ENCODE measurements around the gene LRP6. TPM values are rescaled to one million over a fixed set of nuclear protein-coding genes. Genes with fewer than 3 reads are reported as not detected.

The LRP6 gene
- total RNA-seq, 1 experiment from 2014 or later = 15.5 TPM

DNA sequence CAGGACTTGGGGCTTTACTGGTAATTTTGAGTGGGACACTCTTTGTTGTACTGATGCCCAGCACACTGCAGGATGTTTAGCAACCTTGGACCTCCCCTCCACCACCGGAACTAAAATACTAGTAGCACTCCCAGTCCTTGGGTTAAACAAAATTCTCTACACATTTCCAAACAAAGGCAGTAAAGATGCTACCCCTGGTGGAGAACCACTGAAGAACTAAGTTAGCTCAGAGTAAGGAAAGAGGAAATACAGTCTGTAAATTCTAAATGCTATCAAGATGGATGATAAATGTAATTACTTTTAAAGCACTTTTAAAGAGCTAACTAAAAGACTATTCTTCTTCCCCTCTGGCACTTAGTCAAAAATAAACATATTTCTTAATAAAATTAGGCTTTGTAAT lies 64.1 kb downstream of the LRP6 start:
- BruUV-seq (replicated peaks) = no TSS peak
- H3K4me1 ChIP-seq (ENCODE audit: insufficient read depth, low read length) = no peaks in the 10 kb centered on the region
- no peaks in the 10 kb centered on the region for H4K20me1 ChIP-seq (ENCODE audit: low read length)
- no peaks in the 10 kb centered on the region for H3K9me2 ChIP-seq (replicated peaks; ENCODE audit: low read length)
- H3K4me2 ChIP-seq (ENCODE audit: low read length) = no peak overlapping the region
- no peaks in the 10 kb centered on the region for H3K36me3 ChIP-seq (ENCODE audit: low read depth, low read length)
- no peak overlapping the region for H3K9ac ChIP-seq (ENCODE audit: low read length)
- no peaks in the 10 kb centered on the region for H3K9me3 ChIP-seq (ENCODE audit: low read length)
- H3K4me3 ChIP-seq (ENCODE audit: low read length) = no peak overlapping the region
- ATAC-seq = no peak
- H3F3A ChIP-seq (ENCODE audit: low read length, unreplicated experiment) = no peaks in the 10 kb centered on the region
- TF ChIP-seq EZH2 (IDR thresholded peaks at IDR 0.05; ENCODE audit: low read length, unreplicated experiment) = no peak
- TF ChIP-seq, protein P1, sequence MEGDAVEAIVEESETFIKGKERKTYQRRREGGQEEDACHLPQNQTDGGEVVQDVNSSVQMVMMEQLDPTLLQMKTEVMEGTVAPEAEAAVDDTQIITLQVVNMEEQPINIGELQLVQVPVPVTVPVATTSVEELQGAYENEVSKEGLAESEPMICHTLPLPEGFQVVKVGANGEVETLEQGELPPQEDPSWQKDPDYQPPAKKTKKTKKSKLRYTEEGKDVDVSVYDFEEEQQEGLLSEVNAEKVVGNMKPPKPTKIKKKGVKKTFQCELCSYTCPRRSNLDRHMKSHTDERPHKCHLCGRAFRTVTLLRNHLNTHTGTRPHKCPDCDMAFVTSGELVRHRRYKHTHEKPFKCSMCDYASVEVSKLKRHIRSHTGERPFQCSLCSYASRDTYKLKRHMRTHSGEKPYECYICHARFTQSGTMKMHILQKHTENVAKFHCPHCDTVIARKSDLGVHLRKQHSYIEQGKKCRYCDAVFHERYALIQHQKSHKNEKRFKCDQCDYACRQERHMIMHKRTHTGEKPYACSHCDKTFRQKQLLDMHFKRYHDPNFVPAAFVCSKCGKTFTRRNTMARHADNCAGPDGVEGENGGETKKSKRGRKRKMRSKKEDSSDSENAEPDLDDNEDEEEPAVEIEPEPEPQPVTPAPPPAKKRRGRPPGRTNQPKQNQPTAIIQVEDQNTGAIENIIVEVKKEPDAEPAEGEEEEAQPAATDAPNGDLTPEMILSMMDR (conservative IDR thresholded peaks at IDR 0.05; ENCODE audit: low read depth, low read length) = no peak
- TF ChIP-seq EZH2phosphoT487 (IDR thresholded peaks at IDR 0.05; ENCODE audit: borderline replicate concordance, low read length) = no peak
- ChIA-PET CTCF (interaction anchor here (0.6 kb wide), 1 partner anchor 10 kb away, joined by 3 read pairs; no protein-coding TSS in a partner anchor), POLR2A (ENCODE audit: unreplicated experiment) (no interaction called here)
- H3K79me2 ChIP-seq (ENCODE audit: low read length) = peaks cover 6% of the 10 kb centered on the region; the same call in 1 of the 2 replicates
- H3K27me3 ChIP-seq (ENCODE audit: low read length) = no peaks in the 10 kb centered on the region
- no peak for DNase-seq
- intact Hi-C loops (cut with micrococcal nuclease) = no loop called here
- H2AFZ ChIP-seq (ENCODE audit: low read length) = no peak overlapping the region
- no peak overlapping the region for H3K27ac ChIP-seq (ENCODE audit: low read length)

- BruUV-seq (replicated peaks) = no TSS peak
- intact Hi-C loops (cut with micrococcal nuclease) = no loop called here
- no peaks in the 10 kb centered on the region for H4K20me1 ChIP-seq (ENCODE audit: low read length)
- H3K9me2 ChIP-seq (replicated peaks; ENCODE audit: low read length) = no peaks in the 10 kb centered on the region
- no peak overlapping the region for H2AFZ ChIP-seq (ENCODE audit: low read length)
- no peaks in the 10 kb centered on the region for H3K9me3 ChIP-seq (ENCODE audit: low read length)
- no peaks in the 10 kb centered on the region for H3K36me3 ChIP-seq (ENCODE audit: low read depth, low read length)
- H3K27ac ChIP-seq (ENCODE audit: low read length) = no peak overlapping the region
- TF ChIP-seq EZH2phosphoT487 (IDR thresholded peaks at IDR 0.05; ENCODE audit: borderline replicate concordance, low read length) = no peak
- no peak for TF ChIP-seq EZH2 (IDR thresholded peaks at IDR 0.05; ENCODE audit: low read length, unreplicated experiment)
- TF ChIP-seq, protein P1 (conservative IDR thresholded peaks at IDR 0.05; ENCODE audit: low read depth, low read length) = no peak
- H3K9ac ChIP-seq (ENCODE audit: low read length) = no peak overlapping the region
- DNase-seq (no peak), ATAC-seq (no peak)
- peaks cover 4% of the 10 kb centered on the region; the same call in 1 of the 2 replicates for H3K79me2 ChIP-seq (ENCODE audit: low read length)
- ChIA-PET POLR2A (ENCODE audit: unreplicated experiment) (no interaction called here), CTCF (no interaction called here)
- H3K27me3 ChIP-seq (ENCODE audit: low read length) = no peaks in the 10 kb centered on the region
- H3K4me2 ChIP-seq (ENCODE audit: low read length) = no peak overlapping the region
- H3F3A ChIP-seq (ENCODE audit: low read length, unreplicated experiment) = no peaks in the 10 kb centered on the region
- H3K4me1 ChIP-seq (ENCODE audit: insufficient read depth, low read length) = no peaks in the 10 kb centered on the region
- H3K4me3 ChIP-seq (ENCODE audit: low read length) = no peak overlapping the region
Observed at GRCh38 chr12:12202105-12202504, 64.7 kb downstream of the LRP6 start.

- no TSS peak for BruUV-seq (replicated peaks)
- no peak for TF ChIP-seq EZH2phosphoT487 (IDR thresholded peaks at IDR 0.05; ENCODE audit: borderline replicate concordance, low read length)
- Histone ChIP-seq H4K20me1 (ENCODE audit: low read length) (no peaks in the 10 kb centered on the region), H3K4me3 (ENCODE audit: low read length) (no peak overlapping the region), H3K36me3 (ENCODE audit: low read depth, low read length) (no peaks in the 10 kb centered on the region), H3K9ac (ENCODE audit: low read length) (no peak overlapping the region), H3K79me2 (ENCODE audit: low read length) (no peaks in the 10 kb centered on the region), H3K27me3 (ENCODE audit: low read length) (no peaks in the 10 kb centered on the region), H3F3A (ENCODE audit: low read length, unreplicated experiment) (no peaks in the 10 kb centered on the region), H3K9me3 (ENCODE audit: low read length) (no peaks in the 10 kb centered on the region), H3K9me2 (replicated peaks; ENCODE audit: low read length) (no peaks in the 10 kb centered on the region), H3K4me1 (ENCODE audit: insufficient read depth, low read length) (no peaks in the 10 kb centered on the region), H3K4me2 (ENCODE audit: low read length) (no peak overlapping the region), H3K27ac (ENCODE audit: low read length) (no peak overlapping the region), H2AFZ (ENCODE audit: low read length) (no peak overlapping the region)
- DNase-seq (no peak), ATAC-seq (no peak)
- ChIA-PET CTCF (no interaction called here), POLR2A (ENCODE audit: unreplicated experiment) (no interaction called here)
- intact Hi-C loops (cut with micrococcal nuclease) = no loop called here
Observed at GRCh38 chr12:12201274-12201758, 65.5 kb downstream of the LRP6 start.

Measured in PC-3 (cell line).